GM23338 (cell line): ENCODE results near the gene GBP2.

Experiments
- CREB1 ChIP-seq: fragments of 250-450 bp; sonication (Bioruptor Pico); IDR thresholded peaks from 2 replicates; pipeline ENCODE4 v1.5.0; 2020; ENCODE audit warnings: low read depth, mild to moderate bottlenecking, moderate library complexity
- ETS1 ChIP-seq: IDR thresholded peaks from 2 replicates; pipeline ENCODE4 v1.6.1; 2016; ENCODE audit warnings: antibody characterized with exemption
- EZH2 ChIP-seq: fragments of 200-600 bp; sonication (generic); IDR thresholded peaks from one replicate; pipeline ENCODE4 v1.8.0; 2017; ENCODE audit warnings: antibody characterized with exemption, mild to moderate bottlenecking, low read depth; ENCODE audit not compliant: unreplicated experiment
- EZH2phosphoT487 ChIP-seq: fragments of 200-600 bp; sonication (generic); IDR thresholded peaks from one replicate; pipeline ENCODE4 v1.8.1; 2018; ENCODE audit warnings: antibody characterized with exemption; ENCODE audit not compliant: unreplicated experiment
- JUNB ChIP-seq: IDR thresholded peaks from one replicate; pipeline ENCODE4 v1.6.1; 2016; ENCODE audit warnings: antibody characterized with exemption; ENCODE audit not compliant: unreplicated experiment
- NANOG ChIP-seq: IDR thresholded peaks from 2 replicates; pipeline ENCODE4 v1.6.1; 2016; ENCODE audit warnings: antibody characterized with exemption, borderline replicate concordance
- POLR2AphosphoS5 ChIP-seq: IDR thresholded peaks from 2 replicates; pipeline ENCODE4 v1.6.1; 2016; ENCODE audit warnings: antibody characterized with exemption, low read depth
- STAT1 ChIP-seq: IDR thresholded peaks from one replicate; pipeline ENCODE4 v1.6.1; 2016; ENCODE audit warnings: antibody characterized with exemption; ENCODE audit not compliant: unreplicated experiment
- ZNF114 ChIP-seq: fragments of 250-450 bp; sonication (Bioruptor Pico); IDR thresholded peaks from 2 replicates; pipeline ENCODE4 v1.5.0; 2020; ENCODE audit warnings: mild to moderate bottlenecking, moderate library complexity
- TF ChIP-seq, protein P1 (sequence below), 2 experiments: fragments of 200-600 bp in 1 of 2; sonication (generic) in 1 of 2; conservative IDR thresholded peaks; 2 replicates each; pipeline versions ENCODE4 v1.5.1 to v1.6.1; 2016 to 2017; ENCODE audit warnings: antibody characterized with exemption in 2 of 2, low read depth in 2 of 2, mild to moderate bottlenecking in 2 of 2, moderate library complexity in 1 of 2
- TF ChIP-seq, protein P2 (sequence below): IDR thresholded peaks from one replicate; pipeline ENCODE4 v1.6.1; 2018; ENCODE audit warnings: antibody characterized with exemption; ENCODE audit not compliant: unreplicated experiment

- TF ChIP-seq CREB1 = no peak
- TF ChIP-seq POLR2AphosphoS5 = no peak
- no peak for TF ChIP-seq EZH2
- TF ChIP-seq, protein P1, sequence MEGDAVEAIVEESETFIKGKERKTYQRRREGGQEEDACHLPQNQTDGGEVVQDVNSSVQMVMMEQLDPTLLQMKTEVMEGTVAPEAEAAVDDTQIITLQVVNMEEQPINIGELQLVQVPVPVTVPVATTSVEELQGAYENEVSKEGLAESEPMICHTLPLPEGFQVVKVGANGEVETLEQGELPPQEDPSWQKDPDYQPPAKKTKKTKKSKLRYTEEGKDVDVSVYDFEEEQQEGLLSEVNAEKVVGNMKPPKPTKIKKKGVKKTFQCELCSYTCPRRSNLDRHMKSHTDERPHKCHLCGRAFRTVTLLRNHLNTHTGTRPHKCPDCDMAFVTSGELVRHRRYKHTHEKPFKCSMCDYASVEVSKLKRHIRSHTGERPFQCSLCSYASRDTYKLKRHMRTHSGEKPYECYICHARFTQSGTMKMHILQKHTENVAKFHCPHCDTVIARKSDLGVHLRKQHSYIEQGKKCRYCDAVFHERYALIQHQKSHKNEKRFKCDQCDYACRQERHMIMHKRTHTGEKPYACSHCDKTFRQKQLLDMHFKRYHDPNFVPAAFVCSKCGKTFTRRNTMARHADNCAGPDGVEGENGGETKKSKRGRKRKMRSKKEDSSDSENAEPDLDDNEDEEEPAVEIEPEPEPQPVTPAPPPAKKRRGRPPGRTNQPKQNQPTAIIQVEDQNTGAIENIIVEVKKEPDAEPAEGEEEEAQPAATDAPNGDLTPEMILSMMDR (conservative IDR thresholded peaks at IDR 0.05; ENCODE audit: low read depth in 2 of 2) = no peak
- TF ChIP-seq, protein P2, sequence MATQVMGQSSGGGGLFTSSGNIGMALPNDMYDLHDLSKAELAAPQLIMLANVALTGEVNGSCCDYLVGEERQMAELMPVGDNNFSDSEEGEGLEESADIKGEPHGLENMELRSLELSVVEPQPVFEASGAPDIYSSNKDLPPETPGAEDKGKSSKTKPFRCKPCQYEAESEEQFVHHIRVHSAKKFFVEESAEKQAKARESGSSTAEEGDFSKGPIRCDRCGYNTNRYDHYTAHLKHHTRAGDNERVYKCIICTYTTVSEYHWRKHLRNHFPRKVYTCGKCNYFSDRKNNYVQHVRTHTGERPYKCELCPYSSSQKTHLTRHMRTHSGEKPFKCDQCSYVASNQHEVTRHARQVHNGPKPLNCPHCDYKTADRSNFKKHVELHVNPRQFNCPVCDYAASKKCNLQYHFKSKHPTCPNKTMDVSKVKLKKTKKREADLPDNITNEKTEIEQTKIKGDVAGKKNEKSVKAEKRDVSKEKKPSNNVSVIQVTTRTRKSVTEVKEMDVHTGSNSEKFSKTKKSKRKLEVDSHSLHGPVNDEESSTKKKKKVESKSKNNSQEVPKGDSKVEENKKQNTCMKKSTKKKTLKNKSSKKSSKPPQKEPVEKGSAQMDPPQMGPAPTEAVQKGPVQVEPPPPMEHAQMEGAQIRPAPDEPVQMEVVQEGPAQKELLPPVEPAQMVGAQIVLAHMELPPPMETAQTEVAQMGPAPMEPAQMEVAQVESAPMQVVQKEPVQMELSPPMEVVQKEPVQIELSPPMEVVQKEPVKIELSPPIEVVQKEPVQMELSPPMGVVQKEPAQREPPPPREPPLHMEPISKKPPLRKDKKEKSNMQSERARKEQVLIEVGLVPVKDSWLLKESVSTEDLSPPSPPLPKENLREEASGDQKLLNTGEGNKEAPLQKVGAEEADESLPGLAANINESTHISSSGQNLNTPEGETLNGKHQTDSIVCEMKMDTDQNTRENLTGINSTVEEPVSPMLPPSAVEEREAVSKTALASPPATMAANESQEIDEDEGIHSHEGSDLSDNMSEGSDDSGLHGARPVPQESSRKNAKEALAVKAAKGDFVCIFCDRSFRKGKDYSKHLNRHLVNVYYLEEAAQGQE = no peak
- TF ChIP-seq ZNF114 (CRISPR knock-in tag) = no peak
- no peak for TF ChIP-seq EZH2phosphoT487
- no peak for TF ChIP-seq STAT1
- no peak for TF ChIP-seq NANOG
- TF ChIP-seq JUNB = no peak
- TF ChIP-seq ETS1 = no peak
Measured at GRCh38 chr1:89104147-89104546, 21.8 kb downstream of the GBP2 start.
